Epithelial cell of esophagus (primary cell): ENCODE measurements around the gene C12orf57.

Experiments
- DNase-seq: peaks from one replicate; pipeline ENCODE4 v3.0.0; 2010; ENCODE audit warnings: low read depth
- H3K4me3 ChIP-seq: 2 replicates; pipeline ENCODE4 v1.5.1; 2011; ENCODE audit warnings: mild to moderate bottlenecking, low read length, control low read depth
- TF ChIP-seq, protein P1 (sequence below): IDR thresholded peaks from 2 replicates; pipeline ENCODE4 v1.5.1; 2011; ENCODE audit warnings: low read depth, mild to moderate bottlenecking, low read length, control low read depth, inconsistent platforms; ENCODE audit not compliant: insufficient read depth; ENCODE audit errors: missing control alignments

C12orf57 gene

DNA sequence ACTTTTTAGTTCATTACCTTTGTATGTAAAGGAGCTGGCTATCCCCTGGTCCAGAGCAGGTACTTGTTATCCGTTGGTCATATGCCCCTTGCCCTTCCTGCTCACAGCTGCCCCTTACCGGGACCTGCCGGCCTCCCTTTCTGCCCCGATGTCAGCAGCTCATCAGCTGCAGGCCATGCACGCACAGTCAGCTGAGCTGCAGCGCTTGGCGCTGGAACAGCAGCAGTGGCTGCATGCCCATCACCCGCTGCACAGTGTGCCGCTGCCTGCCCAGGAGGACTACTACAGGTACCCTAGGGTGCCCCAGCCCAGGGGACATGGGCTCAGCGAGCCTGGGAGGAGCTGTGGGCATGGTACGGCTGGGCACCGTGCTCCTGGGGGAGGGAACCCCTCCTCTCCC, 2.6 kb upstream of the C12orf57 start:
- TF ChIP-seq, protein P1, sequence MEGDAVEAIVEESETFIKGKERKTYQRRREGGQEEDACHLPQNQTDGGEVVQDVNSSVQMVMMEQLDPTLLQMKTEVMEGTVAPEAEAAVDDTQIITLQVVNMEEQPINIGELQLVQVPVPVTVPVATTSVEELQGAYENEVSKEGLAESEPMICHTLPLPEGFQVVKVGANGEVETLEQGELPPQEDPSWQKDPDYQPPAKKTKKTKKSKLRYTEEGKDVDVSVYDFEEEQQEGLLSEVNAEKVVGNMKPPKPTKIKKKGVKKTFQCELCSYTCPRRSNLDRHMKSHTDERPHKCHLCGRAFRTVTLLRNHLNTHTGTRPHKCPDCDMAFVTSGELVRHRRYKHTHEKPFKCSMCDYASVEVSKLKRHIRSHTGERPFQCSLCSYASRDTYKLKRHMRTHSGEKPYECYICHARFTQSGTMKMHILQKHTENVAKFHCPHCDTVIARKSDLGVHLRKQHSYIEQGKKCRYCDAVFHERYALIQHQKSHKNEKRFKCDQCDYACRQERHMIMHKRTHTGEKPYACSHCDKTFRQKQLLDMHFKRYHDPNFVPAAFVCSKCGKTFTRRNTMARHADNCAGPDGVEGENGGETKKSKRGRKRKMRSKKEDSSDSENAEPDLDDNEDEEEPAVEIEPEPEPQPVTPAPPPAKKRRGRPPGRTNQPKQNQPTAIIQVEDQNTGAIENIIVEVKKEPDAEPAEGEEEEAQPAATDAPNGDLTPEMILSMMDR, result no peak
- DNase-seq, result no peak
- no peak overlapping the region for H3K4me3 ChIP-seq

DNA sequence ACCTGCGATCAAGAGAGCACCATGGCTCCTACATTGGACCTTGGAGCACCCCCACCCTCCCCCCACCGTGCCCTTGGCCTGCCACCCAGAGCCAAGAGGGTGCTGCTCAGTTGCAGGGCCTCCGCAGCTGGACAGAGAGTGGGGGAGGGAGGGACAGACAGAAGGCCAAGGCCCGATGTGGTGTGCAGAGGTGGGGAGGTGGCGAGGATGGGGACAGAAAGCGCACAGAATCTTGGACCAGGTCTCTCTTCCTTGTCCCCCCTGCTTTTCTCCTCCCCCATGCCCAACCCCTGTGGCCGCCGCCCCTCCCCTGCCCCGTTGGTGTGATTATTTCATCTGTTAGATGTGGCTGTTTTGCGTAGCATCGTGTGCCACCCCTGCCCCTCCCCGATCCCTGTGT, 2.0 kb upstream of the C12orf57 start:
- no peak overlapping the region for H3K4me3 ChIP-seq
- TF ChIP-seq, protein P1, result no peak
- DNase-seq, result no peak

DNA sequence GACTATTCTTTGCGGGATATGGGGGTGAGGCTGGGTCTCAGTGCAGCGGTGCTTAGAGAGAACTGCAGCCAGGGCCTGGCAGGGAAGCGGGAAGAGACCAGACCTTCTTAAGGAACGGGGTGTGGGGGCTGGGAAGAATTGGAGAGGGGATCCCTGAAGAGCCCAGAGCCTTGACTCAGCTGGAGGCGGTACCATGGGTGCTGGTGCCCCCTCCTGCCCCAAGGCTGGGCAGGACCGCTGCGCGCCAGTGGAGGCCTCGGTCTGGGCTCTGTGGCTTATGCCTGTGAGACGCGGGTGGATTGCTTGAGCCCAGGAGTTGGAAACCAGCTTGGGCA, 1.5 kb upstream of the C12orf57 start:
- TF ChIP-seq, protein P1, result no peak
- no peak overlapping the region for H3K4me3 ChIP-seq
- no peak for DNase-seq

DNA sequence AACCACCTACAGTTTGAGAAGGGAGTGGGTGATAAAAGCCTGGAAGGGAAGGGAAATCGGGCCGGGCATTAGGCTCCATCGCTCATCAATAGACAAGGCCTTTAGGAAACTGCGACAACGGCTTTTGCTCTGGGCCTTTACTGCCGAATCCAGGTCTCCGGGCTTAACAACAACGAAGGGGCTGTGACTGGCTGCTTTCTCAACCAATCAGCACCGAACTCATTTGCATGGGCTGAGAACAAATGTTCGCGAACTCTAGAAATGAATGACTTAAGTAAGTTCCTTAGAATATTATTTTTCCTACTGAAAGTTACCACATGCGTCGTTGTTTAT, 467 bp upstream of the C12orf57 start:
- TF ChIP-seq, protein P1, result no peak
- DNase-seq, result peak; percentile 91
- H3K4me3 ChIP-seq, result peak overlapping the region; percentile 80

DNA sequence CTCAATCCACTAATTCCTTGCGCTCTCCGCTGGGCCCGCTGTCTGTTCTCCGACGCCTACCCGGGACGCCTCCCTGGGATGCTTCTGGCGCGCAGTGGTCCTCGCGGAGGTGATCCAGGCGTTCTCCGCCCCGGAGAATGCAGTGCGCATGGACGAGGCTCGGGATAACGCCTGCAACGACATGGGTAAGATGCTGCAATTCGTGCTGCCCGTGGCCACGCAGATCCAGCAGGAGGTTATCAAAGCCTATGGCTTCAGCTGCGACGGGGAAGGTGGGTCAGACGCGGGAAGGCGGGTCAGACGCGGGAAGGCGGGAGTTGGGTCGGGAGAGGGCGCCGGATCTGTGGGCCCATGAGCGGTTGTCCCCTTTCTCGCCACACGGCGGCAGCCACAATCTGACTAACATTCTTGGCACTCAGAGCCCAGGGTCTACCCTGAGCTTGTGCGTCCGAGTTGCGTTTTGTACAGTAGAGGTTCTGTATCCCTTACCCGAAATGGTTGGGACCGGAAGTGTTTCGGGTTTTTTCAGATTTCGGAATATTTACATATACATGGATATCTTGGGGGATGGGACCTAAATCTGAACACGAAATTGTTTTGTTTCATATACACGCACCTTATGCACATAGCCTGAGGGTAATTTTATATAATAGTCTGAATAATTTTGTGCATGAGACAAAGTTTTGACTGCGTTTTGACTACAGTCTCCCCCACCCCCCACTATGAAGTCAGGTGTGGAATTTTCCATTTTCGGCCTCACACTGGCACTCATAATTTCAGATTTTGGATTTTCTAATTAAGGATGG, 762 bp downstream of the C12orf57 start:
- DNase-seq, result peak; percentile 93
- TF ChIP-seq, protein P1, result peak; percentile 84
- H3K4me3 ChIP-seq, result peak overlapping the region; percentile 80

DNA sequence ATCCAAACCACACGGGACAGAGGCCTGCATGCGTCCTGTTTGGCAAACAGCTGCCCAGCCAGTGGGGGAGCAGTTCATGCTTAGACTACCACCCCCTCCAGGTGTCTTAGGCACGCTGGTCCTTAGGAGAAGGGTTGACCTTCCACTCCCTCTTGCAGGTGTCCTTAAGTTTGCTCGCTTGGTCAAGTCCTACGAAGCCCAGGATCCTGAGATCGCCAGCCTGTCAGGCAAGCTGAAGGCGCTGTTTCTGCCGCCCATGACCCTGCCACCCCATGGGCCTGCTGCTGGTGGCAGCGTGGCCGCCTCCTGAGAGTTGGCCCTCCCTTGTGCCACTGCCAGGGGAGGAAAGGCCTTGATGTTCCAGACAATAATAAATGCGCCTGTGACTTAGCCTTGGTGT, 1.8 kb downstream of the C12orf57 start:
- DNase-seq, result no peak
- TF ChIP-seq, protein P1, result no peak
- peak overlapping the region; percentile 72 for H3K4me3 ChIP-seq

DNA sequence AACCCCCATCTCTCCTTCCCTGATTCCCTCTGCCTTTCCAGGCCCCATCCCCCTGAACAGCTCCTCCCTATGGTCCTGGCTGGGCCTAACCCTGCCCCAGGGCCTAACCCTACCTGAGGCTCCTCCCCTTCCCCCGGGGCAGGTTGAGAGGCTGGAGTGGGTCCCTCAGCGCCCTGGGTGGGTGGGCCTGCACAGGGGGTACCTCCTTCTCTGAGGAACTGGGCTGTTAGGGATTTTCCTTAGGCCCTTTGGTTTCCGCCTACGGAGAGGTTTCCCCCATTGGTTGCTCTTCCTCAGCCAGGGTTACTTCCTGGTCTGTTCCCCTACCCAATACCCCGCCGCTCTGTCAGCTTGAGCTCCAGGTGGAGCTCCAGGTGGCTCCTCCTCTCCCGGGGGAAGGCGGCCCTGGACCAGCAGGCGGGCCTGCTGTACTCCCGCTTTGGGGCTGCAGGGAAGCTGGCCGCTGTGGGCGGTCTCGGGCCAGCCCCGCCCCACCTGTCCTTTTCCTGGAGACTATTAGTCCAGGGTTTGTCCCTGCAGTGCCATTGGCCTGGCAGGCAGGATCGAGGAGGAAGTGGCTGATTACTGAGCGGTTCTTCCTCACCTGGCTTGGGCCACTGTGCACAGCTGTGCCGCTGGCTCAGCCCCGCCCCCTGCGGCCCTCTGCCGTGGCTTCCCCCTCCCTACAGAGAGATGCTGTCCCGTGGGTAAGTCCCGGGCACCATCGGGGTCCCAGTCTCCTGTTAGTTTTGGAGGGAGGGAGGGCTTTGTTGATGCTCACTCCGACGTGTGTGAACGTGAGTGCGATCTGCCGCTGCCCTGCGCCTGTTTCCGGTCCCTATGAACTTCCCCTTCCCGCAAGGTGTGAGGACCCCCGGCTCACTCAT, 2.5 kb downstream of the C12orf57 start:
- DNase-seq, result peak; percentile 98
- TF ChIP-seq, protein P1, result no peak
- H3K4me3 ChIP-seq, result peak overlapping the region; percentile 72
